ENCODE measurements around the gene PRDX2.

Gene PRDX2

DNA sequence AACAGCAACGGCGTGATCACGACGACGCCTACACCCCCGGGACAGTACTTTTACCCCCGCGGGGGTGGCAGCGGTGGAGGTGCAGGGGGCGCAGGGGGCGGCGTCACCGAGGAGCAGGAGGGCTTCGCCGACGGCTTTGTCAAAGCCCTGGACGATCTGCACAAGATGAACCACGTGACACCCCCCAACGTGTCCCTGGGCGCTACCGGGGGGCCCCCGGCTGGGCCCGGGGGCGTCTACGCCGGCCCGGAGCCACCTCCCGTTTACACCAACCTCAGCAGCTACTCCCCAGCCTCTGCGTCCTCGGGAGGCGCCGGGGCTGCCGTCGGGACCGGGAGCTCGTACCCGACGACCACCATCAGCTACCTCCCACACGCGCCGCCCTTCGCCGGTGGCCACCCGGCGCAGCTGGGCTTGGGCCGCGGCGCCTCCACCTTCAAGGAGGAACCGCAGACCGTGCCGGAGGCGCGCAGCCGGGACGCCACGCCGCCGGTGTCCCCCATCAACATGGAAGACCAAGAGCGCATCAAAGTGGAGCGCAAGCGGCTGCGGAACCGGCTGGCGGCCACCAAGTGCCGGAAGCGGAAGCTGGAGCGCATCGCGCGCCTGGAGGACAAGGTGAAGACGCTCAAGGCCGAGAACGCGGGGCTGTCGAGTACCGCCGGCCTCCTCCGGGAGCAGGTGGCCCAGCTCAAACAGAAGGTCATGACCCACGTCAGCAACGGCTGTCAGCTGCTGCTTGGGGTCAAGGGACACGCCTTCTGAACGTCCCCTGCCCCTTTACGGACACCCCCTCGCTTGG, 9.3 kb downstream of the PRDX2 start:
- peak; percentile 79 for DNase-seq

DNA sequence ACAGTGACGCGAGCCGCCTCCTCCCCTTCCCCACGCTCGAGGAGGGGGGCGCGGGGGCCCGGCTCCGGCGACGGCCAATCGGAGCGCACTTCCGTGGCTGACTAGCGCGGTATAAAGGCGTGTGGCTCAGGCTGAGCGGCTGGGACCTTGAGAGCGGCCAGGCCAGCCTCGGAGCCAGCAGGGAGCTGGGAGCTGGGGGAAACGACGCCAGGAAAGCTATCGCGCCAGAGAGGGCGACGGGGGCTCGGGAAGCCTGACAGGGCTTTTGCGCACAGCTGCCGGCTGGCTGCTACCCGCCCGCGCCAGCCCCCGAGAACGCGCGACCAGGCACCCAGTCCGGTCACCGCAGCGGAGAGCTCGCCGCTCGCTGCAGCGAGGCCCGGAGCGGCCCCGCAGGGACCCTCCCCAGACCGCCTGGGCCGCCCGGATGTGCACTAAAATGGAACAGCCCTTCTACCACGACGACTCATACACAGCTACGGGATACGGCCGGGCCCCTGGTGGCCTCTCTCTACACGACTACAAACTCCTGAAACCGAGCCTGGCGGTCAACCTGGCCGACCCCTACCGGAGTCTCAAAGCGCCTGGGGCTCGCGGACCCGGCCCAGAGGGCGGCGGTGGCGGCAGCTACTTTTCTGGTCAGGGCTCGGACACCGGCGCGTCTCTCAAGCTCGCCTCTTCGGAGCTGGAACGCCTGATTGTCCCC, 10.1 kb downstream of the PRDX2 start, which contains the start of gene JUNB:
TSS of gene JUNB (plus strand) at position 142 of the 706 bp plus-strand sequence. CDS start at position 428, 286 bp downstream.
- peak; percentile 96 for DNase-seq

DNA sequence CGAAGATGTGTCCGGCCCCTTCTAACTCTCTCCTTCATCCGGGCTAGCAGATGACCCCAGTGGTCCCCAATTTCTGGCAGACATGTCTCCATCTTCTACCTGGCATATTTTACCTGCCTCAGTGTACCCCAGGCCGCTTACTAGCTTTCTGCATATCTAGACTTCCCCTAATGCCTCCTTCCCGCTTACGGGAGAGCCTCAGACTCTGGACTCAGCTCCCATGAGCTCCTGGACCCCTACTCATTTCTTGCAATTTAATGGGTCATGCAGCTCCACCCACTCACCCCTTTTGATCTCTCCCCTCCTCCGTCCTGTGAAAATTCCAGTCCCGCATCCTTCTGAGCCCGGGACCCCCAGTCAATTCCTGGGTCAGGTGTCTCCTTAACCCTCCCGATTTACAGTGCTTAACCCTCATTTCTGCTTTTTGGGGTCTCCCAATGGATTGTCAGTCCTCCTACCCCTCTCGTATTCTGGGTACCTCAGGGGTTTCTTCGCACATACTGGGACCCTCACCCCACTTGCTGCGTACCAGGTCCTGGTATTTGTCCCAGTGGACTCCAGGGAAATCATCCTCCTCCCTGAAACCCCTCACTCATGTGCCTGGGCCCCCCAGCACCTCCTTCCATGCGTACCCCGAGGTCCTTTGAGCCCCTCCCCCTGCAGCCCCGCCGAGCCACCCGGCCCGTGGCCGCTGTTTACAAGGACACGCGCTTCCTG, 10.8 kb downstream of the PRDX2 start:
- DNase-seq, result no peak

DNA sequence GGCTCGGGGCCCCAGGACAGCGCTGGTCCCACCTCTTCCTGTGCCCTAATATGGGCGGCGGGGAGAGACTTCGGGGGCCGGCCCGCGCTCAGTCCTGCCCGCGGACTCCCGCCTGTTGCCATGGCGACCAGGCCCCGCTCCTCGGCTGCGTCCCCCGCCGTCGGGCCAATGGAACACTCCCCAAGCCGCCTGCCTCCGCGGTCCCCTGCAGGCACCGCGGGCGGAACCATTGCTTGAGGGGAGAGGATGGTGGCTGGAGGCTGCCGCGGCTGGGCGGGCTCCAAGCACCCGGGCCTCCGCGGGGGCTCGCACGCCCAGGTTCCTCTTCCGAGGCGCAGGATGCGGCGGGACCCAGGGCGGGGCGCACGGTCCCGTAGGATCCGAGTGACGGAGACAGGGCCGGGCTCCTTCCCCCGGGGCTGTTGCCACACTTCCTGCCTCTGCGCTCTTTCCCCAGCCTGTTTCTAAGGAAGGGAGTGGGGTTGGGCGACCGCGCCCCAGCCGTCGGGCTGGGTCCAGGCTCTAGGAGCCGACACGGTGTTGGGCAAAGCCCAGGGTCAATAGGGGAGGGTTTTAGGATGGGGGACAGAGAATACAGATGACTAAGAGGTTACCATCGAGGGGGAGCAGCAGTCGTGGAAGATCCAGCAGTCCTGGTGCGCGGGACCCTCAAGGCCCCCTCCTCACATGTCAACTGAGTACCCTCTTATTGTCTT, 11.5 kb downstream of the PRDX2 start:
- peak; percentile 91 for DNase-seq

DNA sequence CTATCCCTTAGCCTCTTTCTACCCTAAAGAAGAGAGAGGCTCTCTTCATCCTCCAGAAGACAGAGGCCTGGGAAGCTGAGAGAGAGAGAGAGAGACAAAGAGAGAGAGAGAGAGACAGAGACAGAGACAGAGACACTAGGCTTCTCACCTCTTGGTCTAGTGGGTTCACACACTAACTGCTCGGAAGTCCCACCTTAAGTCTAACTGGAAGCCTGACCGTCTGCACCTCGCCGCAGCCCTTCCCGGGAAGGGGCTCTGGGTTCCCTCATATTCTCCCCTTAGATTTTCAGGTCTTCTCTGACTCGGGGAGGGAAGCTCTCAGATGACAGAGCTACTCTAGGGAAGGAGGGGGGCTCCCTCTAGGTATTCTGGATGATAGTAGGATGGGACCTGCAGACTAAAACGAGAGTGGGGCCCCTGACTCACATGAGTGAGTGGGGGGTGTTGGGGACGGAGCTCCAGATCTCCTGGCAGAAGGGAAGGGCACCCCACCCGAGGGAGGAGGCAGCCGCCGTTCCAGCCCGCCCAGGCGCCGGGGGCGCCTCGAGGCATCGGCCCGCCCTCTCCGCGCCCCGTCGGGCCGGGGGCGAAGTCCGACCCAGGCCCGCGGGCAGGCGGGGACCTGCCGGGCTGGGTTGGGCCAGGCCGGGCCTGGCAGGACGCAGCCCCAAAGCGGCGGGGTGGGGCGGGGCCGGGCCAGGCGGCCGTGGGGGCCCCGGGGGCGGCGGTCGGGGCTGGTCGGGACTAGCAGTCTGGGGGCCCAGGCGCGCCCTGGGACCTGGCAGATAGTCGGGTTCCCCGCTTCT, 12.3 kb downstream of the PRDX2 start:
- DNase-seq, result peak; percentile 53

DNA sequence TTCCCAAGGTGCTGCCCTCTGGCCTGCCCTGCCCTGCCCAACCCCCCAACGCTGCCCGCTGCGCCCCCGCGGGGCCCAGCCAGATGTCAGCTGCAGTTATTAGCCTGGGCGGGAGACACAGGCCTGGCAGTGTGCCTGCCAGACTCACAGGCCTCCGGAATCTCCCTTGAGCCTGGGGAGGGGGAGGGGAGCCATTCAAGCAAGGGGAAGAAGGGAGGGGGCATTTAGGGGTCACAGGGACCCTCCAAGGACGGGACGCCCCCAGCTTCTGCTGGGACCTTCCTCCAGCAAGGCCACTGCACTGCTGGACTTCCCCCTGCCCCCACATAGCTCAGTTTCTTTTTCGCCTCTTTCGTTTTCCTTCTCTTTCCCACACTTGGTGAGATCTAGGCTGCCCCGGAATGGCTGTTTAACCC, 12.9 kb downstream of the PRDX2 start:
- peak; percentile 47 for DNase-seq

DNA sequence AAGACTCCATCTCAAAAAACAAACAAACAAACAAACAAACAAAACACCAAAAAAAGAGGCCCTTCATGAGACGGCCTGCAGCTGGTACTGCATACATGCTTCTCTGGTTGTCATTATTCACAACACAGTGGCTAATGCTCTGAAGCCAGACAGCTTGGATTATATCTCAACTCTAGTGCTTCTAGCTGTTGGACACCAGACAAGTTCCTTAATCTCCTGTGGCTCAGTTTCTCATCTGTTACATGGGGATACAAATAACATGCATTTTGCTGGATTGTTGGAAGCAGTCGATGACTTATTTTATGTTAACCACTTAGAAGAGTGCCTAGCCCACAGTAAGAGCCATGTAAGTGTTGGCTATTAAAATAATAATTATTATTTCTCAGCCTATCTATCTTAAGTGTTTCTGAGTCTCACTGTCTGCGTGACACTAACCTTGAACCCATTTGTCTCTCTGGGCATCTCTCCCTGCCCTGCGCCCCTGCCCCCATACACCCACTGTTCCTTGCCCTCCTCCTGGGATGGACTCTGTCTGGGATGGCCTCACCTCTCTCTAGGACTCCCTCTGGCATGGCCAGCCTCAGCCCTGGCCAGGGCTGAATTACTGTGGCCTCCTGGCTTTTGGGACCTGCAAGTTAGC, 13.4 kb downstream of the PRDX2 start:
- no peak for DNase-seq

DNA sequence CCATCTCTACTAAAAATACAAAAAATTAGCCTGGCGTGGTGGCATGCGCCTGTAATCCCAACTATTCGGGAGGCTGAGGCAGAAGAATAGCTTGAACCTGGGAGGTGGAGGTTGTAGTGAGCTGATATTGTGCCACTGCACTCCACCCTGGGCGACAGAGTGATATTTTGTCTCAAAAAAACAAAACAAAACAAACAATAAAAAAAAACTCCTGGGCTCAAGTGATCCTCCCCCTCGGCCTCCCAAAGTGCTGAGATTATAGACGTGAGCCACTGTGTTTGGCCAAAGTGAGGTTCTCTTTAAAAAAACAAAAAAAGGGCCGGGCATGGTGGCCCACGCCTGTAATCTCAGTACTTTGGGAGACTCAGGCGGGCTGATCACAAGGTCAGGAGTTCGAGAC, 14.1 kb downstream of the PRDX2 start:
- no peak for DNase-seq

DNA sequence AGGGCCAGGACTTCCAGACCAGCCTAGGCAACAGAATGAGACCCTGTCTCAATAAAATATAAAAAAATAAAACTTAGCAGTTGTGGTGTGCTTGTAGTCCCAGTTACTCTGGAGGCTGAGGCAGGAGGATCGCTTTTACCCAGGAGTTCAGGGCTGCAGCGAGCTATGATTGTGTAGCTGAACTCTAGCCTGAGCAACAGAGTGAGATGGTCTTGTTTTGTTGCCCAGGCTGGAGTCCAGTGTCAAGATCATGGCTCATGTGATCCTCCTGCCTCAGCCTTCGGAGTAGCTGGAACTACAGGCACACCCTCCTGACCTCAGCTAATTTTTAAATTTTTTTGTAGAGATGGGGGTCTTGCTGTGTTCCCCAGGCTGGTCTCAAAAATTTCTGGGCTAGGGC, 14.6 kb downstream of the PRDX2 start:
- no peak for DNase-seq

DNA sequence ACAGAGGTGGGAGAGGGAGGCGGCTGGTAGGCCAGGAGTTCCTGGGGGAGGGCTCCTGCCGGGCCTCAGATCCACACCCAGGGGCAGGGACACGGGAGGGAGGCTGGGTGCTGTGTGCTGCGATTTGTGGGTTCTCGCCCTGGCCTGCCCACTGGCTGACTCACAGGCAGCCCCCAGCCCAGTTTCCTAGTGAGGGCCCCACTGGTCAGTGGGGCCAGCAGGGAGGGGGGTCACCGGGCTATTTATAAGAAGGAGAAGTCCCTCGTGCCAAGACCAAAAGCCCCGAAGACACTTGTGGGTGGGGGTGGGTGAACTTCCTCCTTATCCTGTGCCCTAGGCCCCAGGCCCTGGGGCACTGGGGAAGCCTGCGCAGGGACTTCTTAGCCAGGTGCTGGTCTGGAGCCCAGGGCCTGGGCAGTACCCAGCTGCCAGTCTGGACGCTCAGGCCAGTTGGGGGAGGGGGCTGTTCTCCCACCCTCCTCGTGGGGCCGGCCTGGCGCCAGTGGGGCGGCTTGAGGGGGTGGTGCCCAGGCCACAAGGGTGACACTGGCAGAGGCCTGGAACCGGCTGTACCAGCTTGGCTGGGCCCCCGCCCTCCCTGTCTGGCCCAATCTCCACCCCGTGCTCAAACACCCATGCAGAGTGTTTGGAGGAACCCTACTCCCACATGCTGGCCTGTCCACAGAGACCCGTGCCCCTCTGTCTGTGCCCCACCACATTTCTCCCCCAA, 15.3 kb downstream of the PRDX2 start:
- no peak for DNase-seq

DNA sequence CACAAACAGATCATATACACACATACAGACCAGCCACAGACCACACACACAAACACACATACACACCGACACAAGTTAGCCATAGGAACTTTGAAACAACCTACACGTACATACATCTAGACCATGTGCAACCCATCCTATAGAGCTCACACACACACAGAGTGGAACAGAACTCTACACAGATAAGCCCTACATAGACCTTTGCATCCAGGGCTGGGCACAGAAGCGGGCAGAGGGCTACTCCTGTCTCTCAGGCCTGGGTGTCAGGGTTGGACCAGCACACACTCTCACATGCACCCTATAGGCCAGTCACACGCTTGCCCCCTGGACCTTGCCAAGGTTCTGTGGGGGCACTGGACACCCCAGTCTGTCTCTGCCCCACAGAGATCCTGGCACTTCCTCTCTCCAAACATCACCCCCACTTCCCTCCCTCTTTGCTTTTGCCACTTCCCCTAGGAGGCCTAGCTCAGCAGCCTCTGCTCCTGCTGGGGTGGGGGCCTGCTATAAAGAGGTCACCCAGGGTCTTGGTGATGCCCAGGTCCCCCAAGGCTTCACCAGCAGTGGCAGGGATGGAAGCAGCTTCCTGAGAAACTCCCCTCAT, 16.1 kb downstream of the PRDX2 start:
- DNase-seq, result no peak

DNA sequence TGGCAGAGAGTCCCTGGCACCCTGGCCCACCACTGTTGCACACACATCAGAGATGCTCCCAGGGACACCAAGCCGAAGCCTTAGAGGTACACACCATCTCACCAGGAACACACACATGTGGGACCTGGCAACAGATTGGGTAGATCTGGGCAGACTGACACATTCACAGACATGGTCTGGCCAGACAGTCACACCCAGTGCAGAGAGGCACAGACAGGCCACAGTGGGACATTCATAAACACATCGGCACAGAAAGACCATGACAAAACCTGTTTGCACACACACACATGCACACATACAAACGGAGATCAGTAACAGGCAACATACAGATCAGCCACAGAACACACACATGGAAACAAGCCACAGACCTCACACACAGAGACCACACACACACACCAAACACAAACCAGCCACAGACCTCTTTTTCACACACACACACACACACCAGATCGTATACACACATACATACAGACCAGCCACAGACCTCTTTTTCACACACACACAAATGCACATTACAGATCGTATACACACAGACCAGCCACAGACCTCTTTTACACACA, 16.6 kb downstream of the PRDX2 start:
- peak; percentile 20 for DNase-seq

DNA sequence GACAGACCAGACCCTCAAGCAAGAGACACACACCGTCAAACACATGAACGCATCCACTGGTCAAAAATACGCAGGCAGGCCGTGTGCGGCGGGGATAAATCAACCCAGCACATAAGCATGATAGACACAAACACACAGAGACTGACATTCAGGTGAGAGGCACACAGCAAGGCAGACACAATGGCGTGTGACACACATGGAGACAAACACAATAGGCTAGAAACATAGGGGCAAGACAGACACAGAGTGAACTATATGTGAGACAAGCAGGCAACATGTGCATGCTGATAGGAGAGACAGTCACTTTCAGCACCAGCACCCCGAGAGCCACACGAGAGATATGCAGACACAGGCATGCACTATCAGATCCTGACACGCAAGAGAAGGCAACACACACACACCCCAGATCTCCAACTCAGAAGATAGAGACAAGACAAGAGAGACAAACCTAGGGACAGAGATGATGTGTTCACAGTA, 17.2 kb downstream of the PRDX2 start:
- DNase-seq, result peak; percentile 23

DNA sequence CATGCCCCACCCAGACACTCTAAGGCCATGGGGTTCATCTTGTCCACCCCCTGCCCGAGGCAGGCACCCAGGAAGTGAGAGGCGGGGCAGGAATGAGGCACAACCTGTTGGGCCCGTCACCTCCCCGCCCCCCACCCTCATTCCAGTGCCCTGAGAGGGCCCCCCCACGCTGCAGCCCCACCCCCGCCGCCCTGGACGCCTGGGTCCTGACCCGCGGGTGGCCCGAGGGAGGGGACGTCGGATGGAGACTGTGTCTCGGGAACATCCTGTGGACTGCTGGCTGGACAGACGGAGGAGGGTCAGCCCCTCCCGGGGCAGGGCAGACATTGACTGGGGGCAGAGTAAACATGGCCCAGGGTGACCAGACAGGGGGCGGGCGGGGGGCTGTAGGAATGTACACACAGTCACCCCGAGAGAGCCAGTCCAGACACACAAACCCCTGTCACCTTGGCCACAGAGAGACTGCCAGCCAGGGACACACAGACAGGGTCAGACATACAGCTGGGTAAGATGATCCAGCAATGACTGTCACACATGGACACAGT, 17.7 kb downstream of the PRDX2 start:
- peak; percentile 22 for DNase-seq

DNA sequence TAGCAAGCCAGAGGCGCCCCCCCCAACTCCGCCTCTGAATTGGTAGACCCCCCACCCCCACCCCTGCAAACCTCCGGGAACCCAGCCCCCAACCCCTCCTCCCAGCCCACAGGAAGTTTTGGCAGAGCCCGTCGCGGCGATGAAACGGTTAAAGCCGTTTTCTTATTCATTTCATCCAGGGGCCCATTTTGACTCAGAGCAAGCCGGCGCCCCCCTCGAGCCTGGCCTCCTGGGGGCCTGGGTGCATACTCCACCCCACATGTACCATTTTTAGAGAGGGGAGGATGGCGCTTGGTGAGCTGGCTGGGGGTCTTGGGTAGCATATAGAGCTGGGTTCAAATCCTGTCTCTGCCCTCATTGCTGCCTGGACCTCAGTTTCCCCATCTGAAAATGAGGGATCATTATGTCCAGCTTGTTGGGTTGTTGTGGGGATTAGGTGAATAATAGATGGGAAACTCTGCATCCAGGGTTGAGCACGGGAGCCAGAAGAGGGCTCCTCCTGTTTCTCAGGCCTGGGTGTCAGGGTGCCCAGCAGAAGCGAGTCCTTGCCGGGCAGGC, 18.2 kb downstream of the PRDX2 start:
- peak; percentile 59 for DNase-seq

DNA sequence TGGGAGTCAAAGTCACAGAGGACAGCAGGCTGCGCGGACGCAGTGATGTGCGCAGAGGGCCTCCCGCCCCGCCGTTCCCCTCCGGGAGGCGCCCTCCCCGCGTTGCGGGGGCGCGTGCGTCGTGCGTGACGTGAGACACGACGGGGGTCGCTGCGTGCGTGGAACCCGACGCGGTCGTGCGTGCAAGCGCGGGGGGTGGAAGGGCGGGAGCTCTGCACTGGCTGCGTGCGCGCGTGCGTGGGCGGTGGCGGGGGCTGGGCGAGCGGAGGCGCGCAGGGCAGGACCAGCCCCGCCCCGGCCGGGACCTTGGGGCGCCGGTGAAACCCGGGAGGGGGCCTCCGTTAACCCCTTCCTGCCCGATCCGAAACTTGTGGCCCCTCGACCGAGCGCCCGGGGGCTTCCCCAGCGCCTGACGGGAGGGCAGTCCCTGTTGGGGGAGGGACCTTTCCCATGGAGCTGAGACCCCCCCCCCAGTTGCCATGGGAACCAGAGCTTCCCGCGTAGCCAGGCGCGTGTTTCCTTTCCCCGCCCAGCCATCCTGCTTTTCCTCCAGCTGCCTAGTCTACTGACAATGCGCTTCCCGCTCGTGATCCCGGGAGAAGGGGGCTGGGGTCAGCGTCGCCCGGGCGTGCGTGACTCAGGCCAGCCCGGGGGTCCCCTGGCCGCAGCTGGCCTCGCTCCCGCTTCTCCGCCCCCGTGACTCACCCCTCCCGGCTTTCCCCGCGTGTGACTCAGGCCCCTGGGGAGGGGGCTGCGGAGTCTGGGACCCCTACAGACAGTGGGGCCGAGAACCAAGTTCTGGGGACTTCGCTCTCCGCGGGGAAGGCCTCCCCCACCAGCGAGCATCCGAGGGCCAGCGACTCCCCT, 18.9 kb downstream of the PRDX2 start:
- peak; percentile 86 for DNase-seq

DNA sequence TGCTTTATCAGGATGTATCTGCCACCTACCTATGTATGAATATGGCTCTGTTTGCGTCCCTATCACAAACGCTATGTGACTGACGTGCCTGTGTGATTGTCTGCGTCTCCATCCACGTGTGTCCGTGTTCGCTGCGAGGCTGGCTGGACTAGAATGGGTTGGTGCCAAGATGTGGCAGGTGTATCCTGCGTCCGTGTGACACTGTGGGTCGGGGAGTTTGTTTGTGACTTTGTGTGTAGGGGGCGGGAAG, 19.5 kb downstream of the PRDX2 start:
- DNase-seq, result no peak

DNA sequence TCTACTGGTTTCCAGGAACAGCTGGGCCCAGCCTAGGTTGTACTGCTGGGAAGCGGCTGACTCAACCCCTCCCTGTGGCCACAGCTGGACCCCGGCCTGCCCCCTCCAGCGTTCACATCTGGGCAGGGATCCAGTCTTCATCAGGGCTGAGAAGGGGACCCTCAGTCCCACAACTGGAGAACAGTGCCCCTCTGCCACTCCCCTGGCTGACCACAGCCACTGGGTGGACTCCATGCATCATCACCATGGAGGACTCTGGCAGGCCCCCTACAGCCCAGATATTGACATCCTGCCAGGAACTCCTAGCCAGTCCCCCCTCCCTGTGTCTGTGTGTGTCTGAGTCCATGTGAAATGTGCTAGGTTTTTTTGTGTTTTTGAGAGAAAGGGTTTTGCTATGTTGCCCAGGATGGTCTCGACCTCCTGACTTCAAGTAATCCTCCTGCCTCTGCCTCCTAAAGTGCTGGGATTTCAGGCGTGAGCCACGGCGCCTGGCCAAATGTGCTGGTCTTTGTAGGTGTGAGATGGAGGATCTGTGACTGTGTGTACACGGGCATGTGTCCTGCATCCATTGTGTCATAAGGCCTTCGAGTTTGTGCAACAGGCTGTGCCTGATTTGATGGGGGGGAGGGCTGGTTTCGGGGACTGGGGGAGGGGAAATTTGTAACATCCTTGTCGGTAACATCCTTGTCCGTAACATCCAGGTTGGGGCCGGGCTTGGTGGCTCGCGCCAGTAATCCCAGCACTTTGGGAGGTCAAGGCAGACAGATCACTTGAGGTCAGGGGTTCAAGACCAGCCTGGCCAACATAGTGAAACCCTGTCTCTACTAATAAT, 22.2 kb downstream of the PRDX2 start:
- no peak for DNase-seq

Measured in stimulated activated CD4-positive, alpha-beta T cell treated with anti-CD3 and anti-CD28 coated beads, Interleukin-4, amount 100 ng/mL, for 24 hours (primary cell).